Measurements from ENCODE around the gene SH2D3C. TPM values are rescaled to one million over a fixed set of nuclear protein-coding genes. Genes with fewer than 3 reads are reported as not detected.

Gene SH2D3C
- total RNA-seq, 1 experiment from 2014 or later, result 0.08 TPM

- in situ Hi-C loops (cut with HindIII; ENCODE audit: low pct_unique_long_range_greater_than_20kb, low sequenced_read_pairs), result no loop called here
These were observed 60.7 kb downstream of the SH2D3C start for GRCh38 chr9:127717766-127718165.

GRCh38 chr9:127716412-127716811, 62.1 kb downstream of the SH2D3C start:
- in situ Hi-C loops (cut with HindIII; ENCODE audit: low pct_unique_long_range_greater_than_20kb, low sequenced_read_pairs), result no loop called here
- DNase-seq (ENCODE audit: low read depth, low spot score), result no peak

More at GRCh38 chr9:127717766-127718165, 60.7 kb downstream of the SH2D3C start:
- DNase-seq (ENCODE audit: low read depth, low spot score), result no peak

GRCh38 chr9:127715470-127716337, 62.8 kb downstream of the SH2D3C start, which contains the start of the genes PTRH1 and TTC16:
PTRH1 (minus strand) TSS chr9:127715663; CDS start chr9:127715639, 24 bp downstream.
TTC16 (plus strand) TSS chr9:127716079; CDS start chr9:127716146, 67 bp downstream.
- DNase-seq (ENCODE audit: low read depth, low spot score), result peak; percentile 96

GRCh38 chr9:127714951-127715469, 63.5 kb downstream of the SH2D3C start:
- in situ Hi-C loops (cut with HindIII; ENCODE audit: low pct_unique_long_range_greater_than_20kb, low sequenced_read_pairs), result no loop called here

More at GRCh38 chr9:127715470-127716337, 62.8 kb downstream of the SH2D3C start, which contains the start of the genes PTRH1 and TTC16:
- in situ Hi-C loops (cut with HindIII; ENCODE audit: low pct_unique_long_range_greater_than_20kb, low sequenced_read_pairs), result no loop called here

GRCh38 chr9:127714020-127714750, 64.3 kb downstream of the SH2D3C start:
- in situ Hi-C loops (cut with HindIII; ENCODE audit: low pct_unique_long_range_greater_than_20kb, low sequenced_read_pairs), result no loop called here
- no peak for DNase-seq (ENCODE audit: low read depth, low spot score)

More at GRCh38 chr9:127714951-127715469, 63.5 kb downstream of the SH2D3C start:
- DNase-seq (ENCODE audit: low read depth, low spot score), result no peak

GRCh38 chr9:127712867-127713266, 65.6 kb downstream of the SH2D3C start:
- in situ Hi-C loops (cut with HindIII; ENCODE audit: low pct_unique_long_range_greater_than_20kb, low sequenced_read_pairs), result no loop called here
- no peak for DNase-seq (ENCODE audit: low read depth, low spot score)

GRCh38 chr9:127712371-127712770, 66.1 kb downstream of the SH2D3C start:
- in situ Hi-C loops (cut with HindIII; ENCODE audit: low pct_unique_long_range_greater_than_20kb, low sequenced_read_pairs), result no loop called here
- no peak for DNase-seq (ENCODE audit: low read depth, low spot score)

GRCh38 chr9:127711831-127712274, 66.6 kb downstream of the SH2D3C start:
- in situ Hi-C loops (cut with HindIII; ENCODE audit: low pct_unique_long_range_greater_than_20kb, low sequenced_read_pairs), result no loop called here
- DNase-seq (ENCODE audit: low read depth, low spot score), result no peak

GRCh38 chr9:127711226-127711701, 67.2 kb downstream of the SH2D3C start:
- in situ Hi-C loops (cut with HindIII; ENCODE audit: low pct_unique_long_range_greater_than_20kb, low sequenced_read_pairs), result no loop called here

GRCh38 chr9:127710204-127710783, 68.2 kb downstream of the SH2D3C start:
- in situ Hi-C loops (cut with HindIII; ENCODE audit: low pct_unique_long_range_greater_than_20kb, low sequenced_read_pairs), result no loop called here

More at GRCh38 chr9:127711226-127711701, 67.2 kb downstream of the SH2D3C start:
- no peak for DNase-seq (ENCODE audit: low read depth, low spot score)

GRCh38 chr9:127708952-127709587, 69.4 kb downstream of the SH2D3C start:
- in situ Hi-C loops (cut with HindIII; ENCODE audit: low pct_unique_long_range_greater_than_20kb, low sequenced_read_pairs), result no loop called here
- no peak for DNase-seq (ENCODE audit: low read depth, low spot score)

More at GRCh38 chr9:127710204-127710783, 68.2 kb downstream of the SH2D3C start:
- no peak for DNase-seq (ENCODE audit: low read depth, low spot score)

- DNase-seq (ENCODE audit: low read depth, low spot score), result peak; percentile 38
- in situ Hi-C loops (cut with HindIII; ENCODE audit: low pct_unique_long_range_greater_than_20kb, low sequenced_read_pairs), result no loop called here
These were observed 70.7 kb downstream of the SH2D3C start for GRCh38 chr9:127707766-127708165.

GRCh38 chr9:127706836-127707241, 71.6 kb downstream of the SH2D3C start, which contains the start of gene CFAP157:
CFAP157 (plus strand) TSS chr9:127706988; CDS start chr9:127707032, 44 bp downstream.
- peak; percentile 47 for DNase-seq (ENCODE audit: low read depth, low spot score)
- in situ Hi-C loops (cut with HindIII; ENCODE audit: low pct_unique_long_range_greater_than_20kb, low sequenced_read_pairs), result no loop called here

- no peak for DNase-seq (ENCODE audit: low read depth, low spot score)
- in situ Hi-C loops (cut with HindIII; ENCODE audit: low pct_unique_long_range_greater_than_20kb, low sequenced_read_pairs), result no loop called here
These were observed 72.7 kb downstream of the SH2D3C start for GRCh38 chr9:127705577-127706379.

GRCh38 chr9:127703289-127703946, 75.0 kb downstream of the SH2D3C start:
- DNase-seq (ENCODE audit: low read depth, low spot score), result no peak
- in situ Hi-C loops (cut with HindIII; ENCODE audit: low pct_unique_long_range_greater_than_20kb, low sequenced_read_pairs), result no loop called here

Data from SK-MEL-5 (cell line).